Measurements from ENCODE around the gene CTTNBP2NL. TPM values are rescaled to one million over a fixed set of nuclear protein-coding genes. Genes with fewer than 3 reads are reported as not detected.

The CTTNBP2NL gene, protein sequence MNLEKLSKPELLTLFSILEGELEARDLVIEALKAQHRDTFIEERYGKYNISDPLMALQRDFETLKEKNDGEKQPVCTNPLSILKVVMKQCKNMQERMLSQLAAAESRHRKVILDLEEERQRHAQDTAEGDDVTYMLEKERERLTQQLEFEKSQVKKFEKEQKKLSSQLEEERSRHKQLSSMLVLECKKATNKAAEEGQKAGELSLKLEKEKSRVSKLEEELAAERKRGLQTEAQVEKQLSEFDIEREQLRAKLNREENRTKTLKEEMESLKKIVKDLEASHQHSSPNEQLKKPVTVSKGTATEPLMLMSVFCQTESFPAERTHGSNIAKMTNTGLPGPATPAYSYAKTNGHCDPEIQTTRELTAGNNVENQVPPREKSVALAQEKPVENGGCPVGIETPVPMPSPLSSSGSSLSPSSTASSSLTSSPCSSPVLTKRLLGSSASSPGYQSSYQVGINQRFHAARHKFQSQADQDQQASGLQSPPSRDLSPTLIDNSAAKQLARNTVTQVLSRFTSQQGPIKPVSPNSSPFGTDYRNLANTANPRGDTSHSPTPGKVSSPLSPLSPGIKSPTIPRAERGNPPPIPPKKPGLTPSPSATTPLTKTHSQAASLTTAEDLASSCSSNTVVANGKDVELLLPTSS
- total RNA-seq: 10 to 100 TPM; 32.5 to 66.5 TPM

DNA sequence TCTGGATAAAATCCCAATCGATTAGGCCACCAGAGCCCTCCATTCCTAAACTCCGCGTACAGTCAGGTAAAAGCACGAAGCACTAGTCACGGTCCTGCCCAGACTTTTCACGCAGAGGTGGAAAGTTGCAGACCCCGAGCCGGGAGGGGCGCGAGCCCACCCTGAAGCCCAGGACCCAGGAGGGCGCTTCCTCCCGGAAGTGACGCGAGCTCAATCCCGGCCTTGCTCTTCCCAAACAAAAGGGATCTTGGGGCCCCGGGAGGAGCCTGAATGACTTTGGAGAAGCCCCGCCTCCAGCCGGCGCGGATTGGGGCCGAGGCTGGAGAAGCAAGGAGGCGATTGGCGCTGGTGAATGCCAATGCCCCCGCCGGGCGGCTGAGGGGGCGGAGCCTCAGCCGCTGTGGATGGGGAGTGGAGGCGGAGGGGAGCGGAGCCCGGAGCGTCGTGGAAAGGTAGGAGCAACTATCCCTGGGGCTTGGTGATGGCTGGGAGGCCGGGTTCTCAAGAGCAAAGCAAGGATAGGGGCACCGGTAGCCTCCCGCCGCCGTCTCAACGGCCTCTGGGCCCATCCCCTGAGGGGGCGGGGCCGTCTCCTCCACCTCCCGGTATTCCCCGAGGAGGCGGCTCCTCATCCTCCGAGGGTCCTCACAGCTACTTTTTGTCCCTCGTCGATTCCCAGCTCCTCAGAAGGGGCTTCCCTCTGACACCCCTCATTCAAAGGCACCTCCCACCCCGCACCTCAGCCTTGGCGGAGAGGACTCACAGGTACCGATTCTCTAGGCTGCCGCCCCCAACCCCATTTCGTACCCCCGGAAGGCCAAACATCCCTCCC is at the start of gene CTTNBP2NL:
TSS of gene CTTNBP2NL (plus strand) at position 394 of the 832 bp plus-strand sequence. CDS start 19,952 bp downstream, outside the sequence.
- no peaks in the 10 kb centered on the region for H3K36me3 ChIP-seq
- H3K27ac ChIP-seq: peak within 1 kb of the TSS; percentile 96 to 98
- H3K27me3 ChIP-seq (replicated peaks; ENCODE audit: insufficient read depth): no peaks in the 10 kb centered on the region
- TF ChIP-seq CTCF (IDR thresholded peaks at IDR 0.05): no peak
- H3K4me3 ChIP-seq: peak within 1 kb of the TSS; percentile 82
- DNase-seq (ENCODE audit: low spot score): peak; percentile 88
- H3K9me3 ChIP-seq: no peaks in the 10 kb centered on the region
- ATAC-seq (ENCODE audit: insufficient number of reproducible peaks, low FRiP score, low read depth): peak; percentile 73
- H3K4me1 ChIP-seq (ENCODE audit: control insufficient read depth in 1 of 2, low read depth in 2 of 2): peaks cover 36 to 66% of the 10 kb centered on the region in 2 donors

DNA sequence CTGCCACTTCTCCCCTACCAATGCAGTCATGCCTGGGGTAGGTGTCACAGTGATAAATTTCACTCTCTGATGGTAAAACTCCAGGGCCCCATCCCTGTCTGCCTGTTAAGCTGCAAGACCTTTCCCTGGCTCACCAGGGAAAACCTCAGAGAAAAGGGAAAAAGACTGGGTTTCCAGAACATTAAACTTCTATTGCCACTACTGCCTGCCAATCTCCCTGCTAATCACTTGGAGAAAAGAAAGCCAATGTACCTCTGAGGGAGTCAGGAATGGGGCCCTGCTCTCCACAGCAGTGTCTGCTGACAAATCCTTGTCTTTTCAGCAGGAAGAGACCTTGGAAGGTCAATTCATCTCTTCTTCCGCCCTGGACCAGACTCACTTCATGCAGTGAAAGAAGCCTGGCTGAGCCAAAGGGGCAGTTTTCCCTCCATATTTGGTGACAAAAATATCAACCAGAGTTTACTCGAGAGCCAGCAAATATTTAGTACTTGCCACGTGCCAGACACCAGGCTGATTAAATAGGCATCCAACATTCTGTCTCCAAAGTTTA is 49.1 kb upstream of the CTTNBP2NL start:
- Histone ChIP-seq H3K36me3 (no peaks in the 10 kb centered on the region), H3K9me3 (peaks cover 4% of the 10 kb centered on the region), H3K4me1 (ENCODE audit: control insufficient read depth in 1 of 2, low read depth in 2 of 2) (no peaks in the 10 kb centered on the region), H3K27me3 (replicated peaks; ENCODE audit: insufficient read depth) (no peaks in the 10 kb centered on the region), H3K4me3 (no peak overlapping the region), H3K27ac (no peak overlapping the region)
- ATAC-seq (ENCODE audit: insufficient number of reproducible peaks, low FRiP score, low read depth) (no peak), DNase-seq (ENCODE audit: low spot score) (no peak)
- no peak for TF ChIP-seq CTCF (IDR thresholded peaks at IDR 0.05)

GRCh38 chr1:112356765-112357164 is 39.2 kb upstream of the CTTNBP2NL start:
- H3K27ac ChIP-seq: no peak overlapping the region
- no peak for TF ChIP-seq CTCF (IDR thresholded peaks at IDR 0.05)
- peaks cover 6 to 17% of the 10 kb centered on the region in 2 donors for H3K4me1 ChIP-seq (ENCODE audit: control insufficient read depth in 1 of 2, low read depth in 2 of 2)
- ATAC-seq (ENCODE audit: insufficient number of reproducible peaks, low FRiP score, low read depth) (no peak), DNase-seq (ENCODE audit: low spot score) (no peak)
- H3K9me3 ChIP-seq: no peaks in the 10 kb centered on the region
- no peaks in the 10 kb centered on the region for H3K36me3 ChIP-seq
- H3K4me3 ChIP-seq: no peak overlapping the region
- no peaks in the 10 kb centered on the region for H3K27me3 ChIP-seq (replicated peaks; ENCODE audit: insufficient read depth)

- Histone ChIP-seq H3K4me3 (no peak overlapping the region), H3K36me3 (no peaks in the 10 kb centered on the region), H3K27ac (no peak overlapping the region), H3K4me1 (ENCODE audit: control insufficient read depth in 1 of 2, low read depth in 2 of 2) (peaks cover 6 to 17% of the 10 kb centered on the region in 2 donors), H3K9me3 (no peaks in the 10 kb centered on the region), H3K27me3 (replicated peaks; ENCODE audit: insufficient read depth) (no peaks in the 10 kb centered on the region)
- DNase-seq (ENCODE audit: low spot score): no peak
- TF ChIP-seq CTCF (IDR thresholded peaks at IDR 0.05): no peak
- ATAC-seq (ENCODE audit: insufficient number of reproducible peaks, low FRiP score, low read depth): no peak
These were observed 38.5 kb upstream of the CTTNBP2NL start for GRCh38 chr1:112357467-112357866.

Data from thoracic aorta (tissue), 2 donors.